Fibroblast of the aortic adventitia (primary cell): ENCODE measurements around the gene BUD31. TPM values are rescaled to one million over a fixed set of nuclear protein-coding genes. Genes with fewer than 3 reads are reported as not detected.
"Not testable (repeated sequence)": the region's sequence is repeated elsewhere in the genome, so short reads cannot be mapped to it uniquely, and the experiment has no call there.

Experiments
- DNase-seq: peaks from one replicate; pipeline ENCODE4 v3.0.0-alpha.2; 2010; ENCODE audit warnings: low read depth
- H3K4me3 ChIP-seq: 2 replicates; pipeline ENCODE4 v1.5.1; 2011; ENCODE audit warnings: low read depth, mild to moderate bottlenecking, control low read depth, low read length, moderate library complexity
- CTCF ChIP-seq: IDR thresholded peaks from 2 replicates; pipeline ENCODE4 v1.5.1; 2011; ENCODE audit warnings: mild to moderate bottlenecking, low read length, control low read depth, inconsistent platforms; ENCODE audit not compliant: insufficient read depth
- total RNA-seq: library from RNA; depleted of rRNA; stranded (reverse); fragments of >200 nt; gene quantifications from 2 replicates; pipeline ENCODE4 v1.2.3, GENCODE V29; 2012; ENCODE audit warnings: low replicate concordance

Gene BUD31
- total RNA-seq, 1 donor = 137 TPM

DNA sequence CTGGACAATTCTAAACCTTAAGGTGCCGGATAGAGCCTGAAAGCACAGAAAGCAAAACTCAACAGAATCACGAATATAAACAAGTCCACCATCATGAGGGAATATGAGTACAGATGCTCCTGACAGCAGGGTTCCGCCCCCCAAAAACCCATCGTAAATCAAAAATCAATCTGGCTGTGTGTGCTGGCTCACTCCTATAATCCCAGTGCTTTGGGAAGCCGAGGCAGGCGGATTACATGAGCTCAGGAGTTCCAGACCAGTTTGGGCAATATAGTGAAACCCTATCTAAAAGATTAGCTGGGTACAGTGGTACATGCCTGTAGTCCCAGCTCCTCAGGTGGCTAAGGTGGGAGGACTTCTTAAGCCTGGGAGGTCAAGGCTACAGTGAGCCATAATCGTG, 12.2 kb downstream of the BUD31 start:
- no peak for TF ChIP-seq CTCF
- no peak for DNase-seq
- no peak overlapping the region for H3K4me3 ChIP-seq

DNA sequence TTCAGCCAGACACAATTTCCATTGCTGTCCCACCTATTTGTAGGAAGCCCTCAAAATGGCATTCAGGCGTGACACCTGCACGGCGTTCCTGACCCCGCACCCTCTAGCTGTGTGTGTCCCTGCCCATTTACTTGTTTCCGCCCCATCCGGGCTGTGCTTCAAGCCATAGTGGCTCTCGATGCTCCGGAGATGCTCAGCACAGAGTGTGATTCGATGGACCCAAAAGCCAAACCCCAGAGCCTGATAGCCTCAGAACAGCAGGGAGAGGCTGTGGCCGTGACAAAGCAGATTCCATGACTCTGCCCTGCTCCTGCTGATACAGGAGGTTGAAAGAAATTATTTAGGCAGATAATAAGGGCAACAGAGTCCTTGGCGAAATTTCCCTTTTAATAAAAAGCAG, 13.4 kb downstream of the BUD31 start:
- DNase-seq = no peak
- TF ChIP-seq CTCF = no peak
- no peak overlapping the region for H3K4me3 ChIP-seq

- H3K4me3 ChIP-seq = no peak overlapping the region
- no peak for TF ChIP-seq CTCF
- DNase-seq = no peak
Observed at GRCh38 chr7:99422625-99423024, 13.9 kb downstream of the BUD31 start.

- no peak overlapping the region for H3K4me3 ChIP-seq
- no peak for DNase-seq
- TF ChIP-seq CTCF = no peak
Observed at GRCh38 chr7:99424932-99425730, 16.4 kb downstream of the BUD31 start.

DNA sequence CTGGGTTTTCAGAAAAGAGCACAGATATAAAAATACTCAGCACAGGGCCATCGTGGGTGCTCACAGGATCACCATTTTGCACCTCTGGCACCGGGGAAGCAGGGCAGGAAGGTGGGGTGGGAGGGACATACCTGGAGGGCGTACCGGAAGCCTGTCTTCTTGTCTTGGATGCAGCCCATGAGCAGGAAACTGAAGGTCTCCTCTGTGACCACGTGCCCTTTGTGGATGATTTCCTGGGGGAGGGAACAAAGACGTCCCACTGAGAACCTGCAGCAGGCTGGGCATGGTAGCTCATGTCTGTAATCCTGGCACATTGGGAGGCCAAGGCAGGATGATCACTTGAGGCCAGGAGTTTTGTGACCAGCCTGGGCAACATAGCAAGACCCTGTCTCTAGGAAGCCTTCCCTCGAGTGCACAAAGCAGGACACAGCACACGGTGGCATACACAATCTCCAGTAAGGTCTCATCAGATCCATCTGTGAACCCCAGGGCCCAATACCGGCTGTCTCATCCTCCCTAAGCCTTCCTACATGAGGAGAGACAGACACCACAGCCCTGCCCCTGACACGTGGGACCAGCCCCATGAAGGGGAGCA, 20.3 kb downstream of the BUD31 start:
- no peak for TF ChIP-seq CTCF
- no peak overlapping the region for H3K4me3 ChIP-seq
- DNase-seq = no peak

- TF ChIP-seq CTCF = no peak
- no peak overlapping the region for H3K4me3 ChIP-seq
- no peak for DNase-seq
Observed at GRCh38 chr7:99429756-99430155, 21.0 kb downstream of the BUD31 start.

DNA sequence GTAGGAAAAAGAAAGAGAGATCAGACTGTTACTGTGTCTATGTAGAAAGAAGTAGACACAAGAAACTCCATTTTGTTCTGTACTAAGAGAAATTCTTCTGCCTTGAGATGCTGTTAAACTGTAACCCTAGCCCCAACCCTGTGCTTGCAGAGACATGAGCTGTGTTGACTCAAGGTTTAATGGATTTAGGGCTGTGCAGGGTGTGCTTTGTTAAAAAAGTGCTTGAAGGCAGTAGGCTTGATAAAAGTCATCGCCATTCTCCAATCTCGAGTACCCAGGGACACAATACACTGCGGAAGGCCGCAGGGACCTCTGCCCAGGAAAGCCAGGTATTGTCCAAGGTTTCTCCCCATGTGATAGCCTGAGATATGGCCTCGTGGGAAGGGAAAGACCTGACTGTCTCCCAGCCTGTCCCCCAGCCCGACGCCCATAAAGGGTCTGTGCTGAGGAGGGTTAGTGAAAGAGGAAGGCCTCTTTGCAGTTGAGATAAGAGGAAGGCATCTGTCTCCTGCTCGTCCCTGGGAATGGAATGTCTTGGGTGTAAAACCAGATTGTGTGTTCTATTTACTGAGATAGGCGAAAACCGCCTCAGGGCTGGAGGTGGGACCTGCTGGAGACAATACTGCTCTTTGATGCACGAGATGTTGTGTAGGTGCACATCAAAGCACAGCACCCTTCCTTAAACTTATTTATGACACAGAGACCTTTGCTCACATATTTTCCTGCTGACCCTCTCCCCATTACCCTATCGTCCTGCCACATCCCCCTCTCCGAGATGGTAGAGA, 23.2 kb downstream of the BUD31 start:
- DNase-seq, H3K4me3 ChIP-seq: not testable (repeated sequence)
